SK-N-MC (cell line): ENCODE results near the gene HS3ST1.

Experiments
- DNase-seq: peaks from one replicate; pipeline ENCODE4 v3.0.0-alpha.2; 2011; ENCODE audit warnings: low read depth, low spot score
- H3K27ac ChIP-seq: fragments of 200-600 bp; sonication (generic); 2 replicates; pipeline ENCODE4 v1.5.1; 2016; ENCODE audit warnings: mixed run types
- H3K36me3 ChIP-seq: fragments of 200-600 bp; sonication (generic); 2 replicates; pipeline ENCODE4 v1.6.1; 2017; ENCODE audit warnings: antibody characterized with exemption, low read length, mixed read lengths; ENCODE audit not compliant: insufficient read depth
- H3K4me3 ChIP-seq: fragments of 200-600 bp; sonication (generic); 2 replicates; pipeline ENCODE4 v1.5.1; 2016
- H3K9ac ChIP-seq: fragments of 200-600 bp; sonication (generic); 2 replicates; pipeline ENCODE4 v1.8.0; 2017; ENCODE audit warnings: mixed run types, mixed read lengths; ENCODE audit not compliant: insufficient read length
- H3K9me3 ChIP-seq: fragments of 200-600 bp; sonication (generic); 2 replicates; pipeline ENCODE4 v1.6.1; 2017; ENCODE audit warnings: low read depth, mild to moderate bottlenecking, antibody characterized with exemption, low read length, moderate library complexity, mixed read lengths
- EZH2 ChIP-seq: fragments of 200-600 bp; sonication (generic); IDR thresholded peaks from one replicate; pipeline ENCODE4 v1.6.1; 2017; ENCODE audit warnings: antibody characterized with exemption
- FOXP2 ChIP-seq: optimal IDR thresholded peaks from 2 replicates; pipeline ENCODE3; 2011; ENCODE audit warnings: mild to moderate bottlenecking, moderate library complexity; ENCODE audit not compliant: insufficient read depth; ENCODE audit errors: extremely low read length, control extremely low read depth
- POLR2AphosphoS5 ChIP-seq: IDR thresholded peaks from 2 replicates; pipeline ENCODE4 v1.6.1; 2012; ENCODE audit warnings: mild to moderate bottlenecking, low read depth, low read length, borderline replicate concordance

Gene HS3ST1

DNA sequence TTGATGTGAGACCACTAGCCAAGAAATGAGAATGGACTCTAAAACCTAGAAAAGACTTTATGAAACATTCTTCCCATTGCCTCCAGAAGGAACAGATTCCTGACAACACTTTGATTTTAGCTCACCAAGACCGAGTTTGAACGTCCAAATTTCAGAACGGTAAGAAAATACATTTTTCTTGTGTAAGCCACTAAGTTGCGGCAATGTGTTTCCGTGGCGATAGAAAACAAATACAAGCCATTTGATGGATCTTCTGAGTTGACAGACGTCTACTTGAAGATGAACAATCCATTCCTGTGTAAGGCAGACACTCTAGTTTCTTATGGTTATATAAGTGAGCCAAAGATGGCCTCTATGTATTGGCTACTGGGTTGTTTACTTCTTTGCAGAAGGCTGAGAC lies 52.5 kb downstream of the HS3ST1 start:
- no peak for TF ChIP-seq POLR2AphosphoS5
- TF ChIP-seq FOXP2 = no peak
- TF ChIP-seq EZH2 = no peak
- no peak overlapping the region for H3K4me3 ChIP-seq

DNA sequence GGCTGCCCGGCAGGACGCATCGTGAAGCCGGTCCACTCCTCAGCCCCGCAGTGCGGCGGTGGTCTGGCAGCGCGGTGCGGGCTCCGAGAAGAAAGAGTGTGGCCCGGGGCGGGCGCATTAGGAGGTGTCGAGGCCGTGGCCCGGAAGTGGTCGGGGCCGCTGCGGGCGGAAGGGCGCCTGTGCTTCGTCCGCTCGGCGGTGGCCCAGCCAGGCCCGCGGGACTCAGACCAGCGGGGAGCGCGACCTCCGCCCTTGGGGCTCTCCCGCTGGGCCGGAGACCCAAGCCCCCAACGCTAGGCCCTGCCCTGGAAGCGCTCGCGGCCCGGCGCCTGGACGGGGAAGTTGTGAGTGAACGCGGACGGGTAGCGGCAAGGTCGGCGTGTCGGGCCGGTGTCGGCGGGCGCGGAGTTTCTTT lies 60.0 kb downstream of the HS3ST1 start:
- H3K9ac ChIP-seq = no peak overlapping the region
- no peak for DNase-seq
- H3K27ac ChIP-seq = no peak overlapping the region
- H3K9me3 ChIP-seq = no peaks in the 10 kb centered on the region
- H3K4me3 ChIP-seq = no peak overlapping the region
- TF ChIP-seq FOXP2 (no peak), POLR2AphosphoS5 (no peak), EZH2 (no peak)
- H3K36me3 ChIP-seq = no peaks in the 10 kb centered on the region

More for the DNA sequence above, 52.5 kb downstream of the HS3ST1 start:
- no peaks in the 10 kb centered on the region for H3K9me3 ChIP-seq
- no peak for DNase-seq
- H3K36me3 ChIP-seq = no peaks in the 10 kb centered on the region
- H3K9ac ChIP-seq = no peak overlapping the region
- no peak overlapping the region for H3K27ac ChIP-seq

DNA sequence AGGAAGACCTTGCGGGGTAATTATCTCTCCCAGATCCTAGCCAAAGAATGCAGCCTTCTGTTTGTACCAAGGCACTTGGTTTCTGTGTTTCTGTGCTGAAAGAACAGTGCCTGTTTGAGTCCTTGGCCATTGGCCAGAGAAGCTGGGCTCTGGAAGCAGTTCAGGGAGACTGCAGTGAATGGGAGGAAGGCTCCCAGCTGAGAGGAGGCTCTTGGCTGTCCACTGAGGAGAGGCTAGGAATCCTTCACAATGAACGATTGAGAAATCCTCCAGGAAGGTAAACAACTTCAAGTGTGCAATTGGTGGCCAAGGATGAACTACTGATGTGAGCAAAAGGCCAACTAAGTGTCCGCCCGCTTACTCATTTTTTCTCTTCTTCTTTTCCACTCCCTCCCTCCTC lies 61.3 kb downstream of the HS3ST1 start:
- Histone ChIP-seq H3K36me3 (no peaks in the 10 kb centered on the region), H3K27ac (no peak overlapping the region), H3K9me3 (no peaks in the 10 kb centered on the region), H3K4me3 (no peak overlapping the region), H3K9ac (no peak overlapping the region)
- TF ChIP-seq POLR2AphosphoS5 (no peak), EZH2 (no peak), FOXP2 (no peak)
- DNase-seq = no peak

DNA sequence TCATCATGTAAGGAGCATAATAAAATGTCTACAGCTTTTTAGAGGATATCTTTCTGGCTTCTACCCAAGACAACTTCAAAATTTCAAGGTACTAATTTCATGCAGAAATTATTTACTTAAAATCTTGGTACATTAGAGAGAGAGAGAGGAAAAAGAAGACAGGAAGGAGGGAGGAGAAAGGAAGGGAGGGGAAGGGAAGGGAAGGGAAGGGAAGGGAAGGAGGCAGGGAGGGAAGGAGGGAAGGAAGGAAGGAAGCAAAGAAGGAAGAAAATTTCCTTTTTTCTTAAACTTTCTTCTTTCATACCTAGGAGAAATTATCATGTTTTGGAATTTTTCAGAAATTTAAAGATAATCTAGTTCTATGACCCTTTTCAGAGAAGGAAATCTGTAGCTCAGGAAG lies 61.8 kb downstream of the HS3ST1 start:
- H3K9ac ChIP-seq = no peak overlapping the region
- no peak for DNase-seq
- no peaks in the 10 kb centered on the region for H3K9me3 ChIP-seq
- TF ChIP-seq FOXP2 = no peak
- no peak for TF ChIP-seq EZH2
- TF ChIP-seq POLR2AphosphoS5 = no peak
- H3K36me3 ChIP-seq = no peaks in the 10 kb centered on the region
- no peak overlapping the region for H3K27ac ChIP-seq
- no peak overlapping the region for H3K4me3 ChIP-seq

DNA sequence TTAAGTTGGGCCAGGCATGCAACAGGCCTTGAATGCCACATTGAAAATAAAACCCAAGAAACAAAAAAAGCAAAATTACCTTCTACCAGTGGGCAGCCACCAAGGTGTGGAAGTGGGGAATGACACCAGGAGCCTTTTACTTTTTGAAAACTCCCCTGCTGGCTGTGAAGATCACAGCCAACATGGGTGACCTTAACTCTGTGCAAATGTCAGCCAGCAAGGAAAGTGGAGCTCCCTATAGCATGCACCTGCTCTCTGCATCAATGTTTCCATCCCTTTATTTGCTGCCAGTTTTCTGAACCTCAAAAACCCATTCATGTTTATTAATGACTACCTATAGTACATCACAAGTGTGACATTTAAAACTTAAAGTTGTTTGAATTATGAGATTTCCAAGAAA lies 63.7 kb downstream of the HS3ST1 start:
- H3K4me3 ChIP-seq = no peak overlapping the region
- H3K36me3 ChIP-seq = no peaks in the 10 kb centered on the region
- H3K9me3 ChIP-seq = no peaks in the 10 kb centered on the region
- no peak overlapping the region for H3K27ac ChIP-seq
- DNase-seq = no peak
- TF ChIP-seq EZH2 (no peak), FOXP2 (no peak), POLR2AphosphoS5 (no peak)
- H3K9ac ChIP-seq = no peak overlapping the region

DNA sequence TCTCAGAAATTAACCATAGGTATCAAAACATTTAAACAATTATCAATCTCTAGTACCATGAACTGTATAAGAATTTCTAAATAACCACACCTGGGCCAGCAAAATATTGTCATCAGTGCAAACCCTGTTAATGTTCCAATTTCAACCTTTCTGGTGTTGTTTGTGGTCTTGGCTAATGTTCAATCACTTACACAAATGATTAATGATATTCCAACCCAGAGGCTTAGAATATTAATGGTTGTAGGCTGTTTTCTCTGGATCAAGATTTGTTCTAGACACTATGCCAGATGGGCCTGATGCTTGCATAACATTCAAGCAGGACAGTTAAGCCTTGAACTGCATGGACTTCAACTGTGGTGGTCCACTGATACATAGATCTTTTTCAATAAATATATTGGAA lies 69.1 kb downstream of the HS3ST1 start:
- H3K9me3 ChIP-seq = no peaks in the 10 kb centered on the region
- DNase-seq = no peak
- no peaks in the 10 kb centered on the region for H3K36me3 ChIP-seq
- H3K27ac ChIP-seq = no peak overlapping the region
- no peak overlapping the region for H3K9ac ChIP-seq
- TF ChIP-seq POLR2AphosphoS5 (no peak), FOXP2 (no peak), EZH2 (no peak)
- H3K4me3 ChIP-seq = no peak overlapping the region

DNA sequence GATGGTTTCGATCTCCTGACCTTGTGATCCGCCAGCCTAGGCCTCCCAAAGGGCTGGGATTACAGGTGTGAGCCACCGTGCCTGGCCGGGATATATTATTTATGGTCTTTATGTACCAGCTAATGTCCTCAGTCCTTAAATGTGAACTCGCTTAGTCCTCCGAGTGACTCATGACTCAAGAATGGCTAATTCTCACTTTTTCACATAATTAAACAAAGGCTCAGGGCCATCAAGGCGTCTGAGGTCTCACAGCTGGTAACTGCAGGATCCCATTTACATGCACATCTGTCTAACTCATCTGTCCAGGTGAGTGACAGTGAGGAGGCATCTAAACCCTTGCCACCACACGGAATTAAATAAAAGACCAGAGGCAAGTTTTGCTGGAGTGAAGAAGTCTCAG lies 73.5 kb downstream of the HS3ST1 start:
- no peak for DNase-seq
- Histone ChIP-seq H3K9ac (no peak overlapping the region), H3K4me3 (no peak overlapping the region), H3K27ac (no peak overlapping the region), H3K9me3 (no peaks in the 10 kb centered on the region), H3K36me3 (no peaks in the 10 kb centered on the region)
- TF ChIP-seq EZH2 (no peak), FOXP2 (no peak), POLR2AphosphoS5 (no peak)

DNA sequence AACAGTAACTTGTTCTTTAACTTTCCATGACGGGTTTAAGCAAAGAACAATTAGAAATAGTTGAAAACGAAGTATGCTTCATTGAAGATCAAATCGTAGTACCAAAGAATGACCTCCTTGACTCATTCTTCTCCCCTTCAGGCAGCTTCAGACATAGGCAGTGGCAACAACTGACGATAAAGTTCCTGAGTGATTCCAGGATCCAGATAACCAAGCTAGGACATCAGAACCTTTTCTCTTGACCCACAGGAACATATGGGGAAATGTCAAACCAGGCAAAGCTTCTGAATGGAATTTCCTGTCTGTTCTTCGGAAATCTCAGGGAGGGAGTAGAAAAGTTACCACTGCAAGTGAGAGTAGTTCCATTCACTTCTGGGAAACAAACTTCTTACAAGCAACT lies 74.2 kb downstream of the HS3ST1 start:
- no peak overlapping the region for H3K9ac ChIP-seq
- no peak for TF ChIP-seq FOXP2
- TF ChIP-seq EZH2 = no peak
- no peak for TF ChIP-seq POLR2AphosphoS5
- no peaks in the 10 kb centered on the region for H3K9me3 ChIP-seq
- H3K27ac ChIP-seq = no peak overlapping the region
- H3K4me3 ChIP-seq = no peak overlapping the region
- no peak for DNase-seq
- H3K36me3 ChIP-seq = no peaks in the 10 kb centered on the region

DNA sequence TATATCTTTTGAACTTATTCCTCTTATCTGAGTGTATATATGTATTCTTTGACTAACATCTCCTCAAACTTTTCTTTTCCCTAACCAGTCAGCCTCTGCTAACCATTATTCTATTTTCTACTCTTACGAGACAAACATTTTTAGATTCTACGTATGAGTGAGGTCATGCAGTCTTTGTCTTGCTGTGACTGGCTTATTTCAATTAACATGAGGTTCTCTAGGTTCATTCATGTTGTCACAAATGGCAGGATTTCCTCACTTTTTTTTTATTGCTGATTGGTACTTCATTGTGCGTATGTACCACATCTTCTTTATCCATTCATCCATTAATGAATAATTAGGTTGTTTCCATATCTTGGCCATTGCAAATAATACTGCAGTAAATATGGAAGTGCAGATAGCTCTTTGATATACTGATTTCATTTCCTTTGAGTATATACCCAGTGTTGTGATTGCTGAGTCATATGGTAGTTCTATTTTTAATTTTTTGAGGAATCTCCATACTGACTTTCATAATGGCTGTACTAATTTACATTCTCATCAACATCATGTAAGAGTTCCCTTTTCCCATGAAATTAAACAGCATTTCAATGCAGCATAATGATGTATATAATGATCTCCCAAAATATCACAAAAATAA lies 80.1 kb downstream of the HS3ST1 start:
- Histone ChIP-seq H3K27ac (no peak overlapping the region), H3K36me3 (no peaks in the 10 kb centered on the region), H3K9ac (no peak overlapping the region), H3K4me3 (no peak overlapping the region), H3K9me3 (no peaks in the 10 kb centered on the region)
- TF ChIP-seq EZH2 (no peak), POLR2AphosphoS5 (no peak), FOXP2 (no peak)
- no peak for DNase-seq

DNA sequence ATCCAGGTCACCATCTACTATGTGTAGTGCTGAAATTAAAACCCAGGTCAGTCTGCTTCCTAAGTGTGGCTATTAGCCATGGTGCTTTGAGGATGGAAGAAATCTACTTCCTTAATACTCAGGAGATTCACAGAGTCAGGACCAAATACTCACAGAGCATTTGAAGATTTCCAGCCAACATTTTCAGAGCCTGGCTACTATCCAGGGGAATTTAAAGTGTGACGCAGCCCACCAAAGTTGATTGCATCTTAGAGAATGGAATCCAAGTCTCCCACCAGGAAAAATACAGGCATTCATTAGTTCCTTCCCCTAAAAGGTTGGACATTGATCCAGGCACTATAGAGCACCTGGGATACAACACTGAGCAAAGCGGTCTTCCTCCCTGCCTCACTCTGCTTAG lies 83.8 kb downstream of the HS3ST1 start:
- TF ChIP-seq FOXP2 (no peak), POLR2AphosphoS5 (no peak), EZH2 (no peak)
- Histone ChIP-seq H3K27ac (no peak overlapping the region), H3K9me3 (no peaks in the 10 kb centered on the region), H3K9ac (no peak overlapping the region), H3K4me3 (no peak overlapping the region), H3K36me3 (no peaks in the 10 kb centered on the region)
- no peak for DNase-seq
